A673 (cell line): Measurements from ENCODE around the gene ERN2. TPM values are rescaled to one million over a fixed set of nuclear protein-coding genes. Genes with fewer than 3 reads are reported as not detected.
A peak's percentile ranks its signal among the peaks of the same experiment; 100 is the strongest.

Source experiments
- BruUV-seq: library from RNA; stranded (reverse); fragments of 400-500 nt; replicated peaks from 2 replicates; lab custom pipeline; 2021; lab: Mats Ljungman, UMichigan
- CTCF ChIA-PET: fragments of 300-600 bp; sonication (Branson Sonifier 250); formaldehyde crosslinking; loops from one replicate; lab custom pipeline; 2022; ENCODE audit warnings: antibody characterized with exemption; lab: Charles Lee
- POLR2A ChIA-PET: fragments of 300-600 bp; sonication (Branson Sonifier 250); formaldehyde crosslinking; loops from one replicate; lab custom pipeline; 2022; ENCODE audit warnings: antibody characterized with exemption; ENCODE audit not compliant: low non-redundant PET; lab: Charles Lee
- DNase-seq: peaks from one replicate; pipeline ENCODE4 v3.0.0-alpha.2; 2015; ENCODE audit warnings: low spot score
- H3K27ac ChIP-seq: fragments of 200-600 bp; sonication (generic); 2 replicates; pipeline ENCODE4 v1.5.1; 2016; ENCODE audit warnings: mixed run types, low read depth, mild to moderate bottlenecking, mixed read lengths, antibody characterized with exemption, low read length; ENCODE audit not compliant: poor library complexity, severe bottlenecking
- H3K27me3 ChIP-seq: fragments of 200-600 bp; sonication (generic); replicated peaks from 2 replicates; pipeline ENCODE4 v1.6.1; 2017; ENCODE audit warnings: mixed run types, low read depth, mild to moderate bottlenecking, mixed read lengths, antibody characterized with exemption, low read length; ENCODE audit not compliant: insufficient read depth, poor library complexity
- H3K36me3 ChIP-seq: fragments of 200-600 bp; sonication (generic); 2 replicates; pipeline ENCODE4 v1.6.1; 2016; ENCODE audit warnings: mixed run types, mild to moderate bottlenecking, mixed read lengths, antibody characterized with exemption, low read length; ENCODE audit not compliant: insufficient read depth, poor library complexity, severe bottlenecking
- H3K4me1 ChIP-seq: fragments of 200-600 bp; sonication (generic); 2 replicates; pipeline ENCODE4 v1.6.1; 2017; ENCODE audit warnings: mixed run types, mild to moderate bottlenecking, mixed read lengths, antibody characterized with exemption, low read length; ENCODE audit not compliant: insufficient read depth, poor library complexity, severe bottlenecking
- H3K4me3 ChIP-seq: fragments of 200-600 bp; sonication (generic); 2 replicates; pipeline ENCODE4 v1.5.1; 2016; ENCODE audit warnings: low read depth, mixed run types, mild to moderate bottlenecking, mixed read lengths, low read length; ENCODE audit not compliant: poor library complexity, severe bottlenecking
- H3K9me3 ChIP-seq: fragments of 200-600 bp; sonication (generic); 2 replicates; pipeline ENCODE4 v1.6.1; 2016; ENCODE audit warnings: mixed run types, low read depth, mild to moderate bottlenecking, mixed read lengths, antibody characterized with exemption, low read length; ENCODE audit not compliant: poor library complexity, severe bottlenecking
- EZH2 ChIP-seq: fragments of 200-600 bp; sonication (generic); IDR thresholded peaks from 2 replicates; pipeline ENCODE4 v1.6.1; 2017; ENCODE audit warnings: borderline replicate concordance, low read depth, mild to moderate bottlenecking, mixed read lengths, antibody characterized with exemption, low read length; ENCODE audit not compliant: poor library complexity, severe bottlenecking
- intact Hi-C: fragments of 100-400 bp; cut with micrococcal nuclease; formaldehyde crosslinking; loops from one replicate; pipeline ENCODE4 v1.10.0; 2022; ENCODE audit not compliant: unreplicated experiment
- total RNA-seq: library from RNA; stranded (reverse); gene quantifications from 2 replicates; pipeline ENCODE4 v1.2.3, GENCODE V29; 2021
- TF ChIP-seq, protein P1 (sequence below): fragments of 300-800, 200-600 bp; sonication (generic); conservative IDR thresholded peaks from 2 replicates; pipeline ENCODE4 v1.5.1; 2017; ENCODE audit warnings: low read depth, mild to moderate bottlenecking, antibody characterized with exemption, low read length, moderate library complexity, mixed read lengths

The ERN2 gene
- total RNA-seq, 1 experiment from 2014 or later: not detected

DNA sequence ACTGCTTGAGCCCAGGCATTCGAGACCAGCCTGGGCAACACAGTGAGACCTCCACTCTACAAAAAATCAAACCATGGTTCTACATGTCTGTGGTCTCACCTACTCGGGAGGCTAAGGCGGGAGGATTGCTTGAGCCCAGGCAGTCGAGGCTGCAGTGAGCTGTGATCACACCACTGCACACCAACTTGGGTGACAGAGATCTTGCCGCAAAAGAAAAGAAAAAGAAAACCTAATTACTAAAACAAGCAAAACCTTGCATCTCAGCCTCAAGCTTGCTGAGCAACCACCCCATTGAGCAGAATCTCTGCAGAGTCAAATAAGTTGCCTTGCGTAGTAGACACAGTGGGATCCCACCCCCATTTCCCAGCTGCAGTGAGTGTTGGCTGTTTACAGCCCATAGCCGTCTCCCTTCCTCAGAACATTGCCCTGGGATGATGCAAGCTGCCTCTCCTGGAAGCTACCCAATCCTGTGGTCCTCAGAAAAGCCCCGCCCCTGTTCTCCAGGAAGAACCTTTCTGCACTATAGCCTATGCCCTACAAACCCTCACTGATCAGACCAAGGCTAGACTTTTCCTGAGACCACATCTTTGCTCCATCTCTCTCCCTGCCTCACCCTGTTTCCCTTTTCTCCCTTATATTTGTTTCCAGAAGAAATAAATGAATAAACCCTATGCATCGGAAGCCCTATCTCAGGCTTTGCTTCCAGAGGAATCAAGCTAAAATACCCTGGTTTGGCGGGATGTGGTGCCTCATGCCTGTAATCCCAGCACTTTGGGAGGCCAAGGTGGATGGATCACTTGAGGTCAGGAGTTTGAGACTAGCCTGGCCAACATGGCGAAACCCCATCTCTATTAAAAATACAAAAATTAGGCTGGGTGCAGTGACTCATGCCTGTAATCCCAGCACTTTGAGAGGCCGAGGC lies 16.7 kb upstream of the ERN2 start:
- no TSS peak for BruUV-seq
- no peak overlapping the region for H3K4me3 ChIP-seq
- H3K27ac ChIP-seq: peak overlapping the region; percentile 40
- no peaks in the 10 kb centered on the region for H3K9me3 ChIP-seq
- no peak for TF ChIP-seq EZH2
- TF ChIP-seq, protein P1, sequence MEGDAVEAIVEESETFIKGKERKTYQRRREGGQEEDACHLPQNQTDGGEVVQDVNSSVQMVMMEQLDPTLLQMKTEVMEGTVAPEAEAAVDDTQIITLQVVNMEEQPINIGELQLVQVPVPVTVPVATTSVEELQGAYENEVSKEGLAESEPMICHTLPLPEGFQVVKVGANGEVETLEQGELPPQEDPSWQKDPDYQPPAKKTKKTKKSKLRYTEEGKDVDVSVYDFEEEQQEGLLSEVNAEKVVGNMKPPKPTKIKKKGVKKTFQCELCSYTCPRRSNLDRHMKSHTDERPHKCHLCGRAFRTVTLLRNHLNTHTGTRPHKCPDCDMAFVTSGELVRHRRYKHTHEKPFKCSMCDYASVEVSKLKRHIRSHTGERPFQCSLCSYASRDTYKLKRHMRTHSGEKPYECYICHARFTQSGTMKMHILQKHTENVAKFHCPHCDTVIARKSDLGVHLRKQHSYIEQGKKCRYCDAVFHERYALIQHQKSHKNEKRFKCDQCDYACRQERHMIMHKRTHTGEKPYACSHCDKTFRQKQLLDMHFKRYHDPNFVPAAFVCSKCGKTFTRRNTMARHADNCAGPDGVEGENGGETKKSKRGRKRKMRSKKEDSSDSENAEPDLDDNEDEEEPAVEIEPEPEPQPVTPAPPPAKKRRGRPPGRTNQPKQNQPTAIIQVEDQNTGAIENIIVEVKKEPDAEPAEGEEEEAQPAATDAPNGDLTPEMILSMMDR: no peak
- CTCF ChIA-PET: no interaction called here
- POLR2A ChIA-PET: no interaction called here
- DNase-seq: peak; percentile 79
- intact Hi-C loops: loop anchor here (10.0 kb wide), 3 partner anchors 135 to 585 kb away; partner anchors contain the start of gene CACNG3
- no peaks in the 10 kb centered on the region for H3K36me3 ChIP-seq
- H3K27me3 ChIP-seq: no peaks in the 10 kb centered on the region
- H3K4me1 ChIP-seq: peaks cover 12% of the 10 kb centered on the region

DNA sequence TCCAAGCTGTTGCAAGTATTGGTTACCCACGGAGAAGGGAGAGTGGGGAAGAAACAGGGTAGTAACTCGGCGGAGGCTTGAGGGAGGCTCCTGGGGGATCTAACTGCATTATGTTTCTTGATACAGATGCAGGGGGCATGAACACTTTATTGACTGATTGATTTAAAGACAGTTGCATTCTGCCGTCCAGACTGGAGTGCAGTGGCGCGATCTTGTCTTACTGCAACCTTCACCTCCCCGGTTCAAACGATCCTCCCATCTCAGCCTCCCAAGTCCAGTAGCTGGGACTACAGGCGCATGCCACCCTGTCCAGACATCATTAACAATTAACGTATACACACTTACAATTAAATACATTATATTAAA lies 15.1 kb upstream of the ERN2 start:
- no peak for TF ChIP-seq EZH2
- TF ChIP-seq, protein P1: peak; percentile 14
- ChIA-PET CTCF (interaction anchor here (0.5 to 1.2 kb wide), 5 partner anchors 8 to 777 kb away, joined by 3 to 5 read pairs (median 4); no protein-coding TSS in a partner anchor), POLR2A (no interaction called here)
- H3K9me3 ChIP-seq: no peaks in the 10 kb centered on the region
- H3K4me3 ChIP-seq: no peak overlapping the region
- intact Hi-C loops: no loop called here
- peaks cover 12% of the 10 kb centered on the region for H3K4me1 ChIP-seq
- DNase-seq: no peak
- H3K27me3 ChIP-seq: no peaks in the 10 kb centered on the region
- no peak overlapping the region for H3K27ac ChIP-seq
- no TSS peak for BruUV-seq
- H3K36me3 ChIP-seq: no peaks in the 10 kb centered on the region

DNA sequence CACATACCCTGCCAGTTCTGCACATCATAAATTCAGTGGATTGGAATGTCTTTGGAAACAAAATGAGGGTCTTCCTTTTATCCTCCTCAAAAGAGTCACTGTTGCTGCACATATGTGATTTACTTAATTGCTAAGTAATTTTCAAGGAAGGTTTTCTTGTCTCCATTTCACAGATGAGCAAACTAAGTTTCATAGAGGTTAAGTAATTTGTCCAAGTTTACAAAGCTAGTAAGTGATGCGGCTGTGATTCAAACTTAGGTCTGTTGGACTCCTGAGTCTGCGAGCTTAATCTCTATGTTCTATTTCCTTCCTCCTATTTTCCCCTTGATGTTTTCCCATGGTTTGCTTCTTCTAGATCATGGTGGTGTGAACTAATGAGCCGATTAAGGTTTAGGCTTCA lies 13.7 kb upstream of the ERN2 start:
- Histone ChIP-seq H3K27ac (no peak overlapping the region), H3K4me3 (no peak overlapping the region), H3K36me3 (no peaks in the 10 kb centered on the region), H3K27me3 (no peaks in the 10 kb centered on the region), H3K9me3 (no peaks in the 10 kb centered on the region), H3K4me1 (peaks cover 12% of the 10 kb centered on the region)
- BruUV-seq: no TSS peak
- CTCF ChIA-PET: interaction anchor here (1.1 kb wide), 1 partner anchor 74 kb away, joined by 4 read pairs; no protein-coding TSS in a partner anchor
- intact Hi-C loops: no loop called here
- POLR2A ChIA-PET: no interaction called here
- no peak for DNase-seq
- no peak for TF ChIP-seq EZH2
- TF ChIP-seq, protein P1: no peak
